ACHN (cell line): ENCODE measurements around the gene TIGD4.
A peak's percentile ranks its signal among the peaks of the same experiment; 100 is the strongest.
"Not testable (repeated sequence)": the region's sequence is repeated elsewhere in the genome, so short reads cannot be mapped to it uniquely, and the experiment has no call there.

Source experiments
- DNase-seq: peaks from one replicate; pipeline ENCODE4 v3.0.0-alpha.2; 2015
- in situ Hi-C: cut with HindIII; loops from 2 replicates; pipeline ENCODE4 v1.10.0; 2017; ENCODE audit warnings: low sequenced_read_pairs, low pct_ligation_motif_present, low pct_unique_long_range_greater_than_20kb

TIGD4 gene

GRCh38 chr4:152785639-152786615, 6.4 kb upstream of the TIGD4 start:
- DNase-seq: no peak
- in situ Hi-C loops: no loop called here

- DNase-seq: peak; percentile 48
- in situ Hi-C loops: no loop called here
These were observed 5.2 kb upstream of the TIGD4 start for GRCh38 chr4:152784490-152785350.

GRCh38 chr4:152780267-152780778, 793 bp upstream of the TIGD4 start:
- in situ Hi-C loops: no loop called here
- DNase-seq: peak; percentile 20

GRCh38 chr4:152778656-152779512, 646 bp downstream of the TIGD4 start:
- DNase-seq: peak; percentile 23
- in situ Hi-C loops: no loop called here

- DNase-seq: no peak
- in situ Hi-C loops: no loop called here
These were observed 2.0 kb downstream of the TIGD4 start for GRCh38 chr4:152777488-152777887.

GRCh38 chr4:152776352-152776751, 3.2 kb downstream of the TIGD4 start:
- no peak for DNase-seq
- in situ Hi-C loops: no loop called here

GRCh38 chr4:152773953-152774352, 5.6 kb downstream of the TIGD4 start:
- in situ Hi-C loops: no loop called here
- no peak for DNase-seq

GRCh38 chr4:152773339-152773738, 6.2 kb downstream of the TIGD4 start:
- DNase-seq: no peak
- in situ Hi-C loops: no loop called here

- in situ Hi-C loops: no loop called here
- DNase-seq: no peak
These were observed 7.6 kb downstream of the TIGD4 start for GRCh38 chr4:152771741-152772533.

GRCh38 chr4:152765069-152765737, 14.3 kb downstream of the TIGD4 start:
- in situ Hi-C loops, DNase-seq: not testable (repeated sequence)

- in situ Hi-C loops: no loop called here
These were observed 15.7 kb downstream of the TIGD4 start for GRCh38 chr4:152763796-152764195.

GRCh38 chr4:152748619-152749018, 30.9 kb downstream of the TIGD4 start:
- in situ Hi-C loops: no loop called here

More at GRCh38 chr4:152763796-152764195, 15.7 kb downstream of the TIGD4 start:
- no peak for DNase-seq

GRCh38 chr4:152747444-152747843, 32.1 kb downstream of the TIGD4 start:
- DNase-seq: no peak
- in situ Hi-C loops: no loop called here

More at GRCh38 chr4:152748619-152749018, 30.9 kb downstream of the TIGD4 start:
- DNase-seq: no peak

GRCh38 chr4:152738827-152739226, 40.7 kb downstream of the TIGD4 start:
- no peak for DNase-seq
- in situ Hi-C loops: no loop called here

GRCh38 chr4:152735906-152736305, 43.6 kb downstream of the TIGD4 start:
- no peak for DNase-seq
- in situ Hi-C loops: no loop called here

GRCh38 chr4:152735396-152735859, 44.1 kb downstream of the TIGD4 start:
- peak; percentile 26 for DNase-seq
- in situ Hi-C loops: no loop called here

GRCh38 chr4:152734699-152735050, 44.9 kb downstream of the TIGD4 start:
- no peak for DNase-seq
- in situ Hi-C loops: no loop called here
